ENCODE data around the gene SPOCK2.
A peak's percentile ranks its signal among the peaks of the same experiment; 100 is the strongest.
"Not testable (repeated sequence)": the region's sequence is repeated elsewhere in the genome, so short reads cannot be mapped to it uniquely, and the experiment has no call there.

The SPOCK2 gene

DNA sequence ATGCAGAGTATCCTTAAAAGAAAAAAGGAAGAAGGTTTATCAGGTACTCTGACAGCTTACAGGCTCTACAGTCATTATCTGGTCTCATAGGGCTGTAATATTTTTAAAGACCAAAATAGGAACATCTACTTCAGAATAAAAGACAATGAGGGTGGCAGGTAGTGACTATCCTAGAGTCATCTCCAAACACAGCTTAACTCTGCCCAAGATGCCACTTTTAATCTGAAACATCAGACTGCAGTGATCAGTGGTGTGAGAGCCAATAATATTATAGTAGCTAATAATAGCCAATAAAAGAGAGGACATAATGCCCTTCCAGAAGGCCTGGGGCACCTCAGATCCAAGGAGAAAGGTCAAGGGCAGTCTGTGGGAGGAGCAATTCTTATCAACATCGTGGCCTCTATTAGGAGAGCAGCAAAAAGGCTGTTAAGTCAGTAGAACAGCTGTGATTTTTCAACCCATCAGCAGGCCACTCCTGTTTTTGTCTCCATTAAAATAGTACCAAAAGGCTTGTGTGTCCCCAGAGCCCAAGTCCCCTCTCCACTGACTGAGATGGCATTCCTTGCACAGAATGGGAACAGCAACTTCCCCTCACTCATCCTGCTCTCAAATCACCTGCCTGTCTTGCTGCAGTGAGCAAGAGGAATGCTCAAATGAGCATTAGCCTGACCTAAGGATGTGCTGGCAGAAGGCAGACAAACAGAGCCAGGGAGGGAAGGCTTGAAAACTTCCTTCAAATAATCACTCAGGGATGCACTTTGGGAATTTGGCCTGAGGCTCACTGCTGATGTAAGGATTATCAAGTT lies 20.7 kb upstream of the SPOCK2 start:
- DNase-seq (ENCODE audit: extremely low spot score, insufficient read length, low read depth) (no peak), FAIRE-seq (no peak)

DNA sequence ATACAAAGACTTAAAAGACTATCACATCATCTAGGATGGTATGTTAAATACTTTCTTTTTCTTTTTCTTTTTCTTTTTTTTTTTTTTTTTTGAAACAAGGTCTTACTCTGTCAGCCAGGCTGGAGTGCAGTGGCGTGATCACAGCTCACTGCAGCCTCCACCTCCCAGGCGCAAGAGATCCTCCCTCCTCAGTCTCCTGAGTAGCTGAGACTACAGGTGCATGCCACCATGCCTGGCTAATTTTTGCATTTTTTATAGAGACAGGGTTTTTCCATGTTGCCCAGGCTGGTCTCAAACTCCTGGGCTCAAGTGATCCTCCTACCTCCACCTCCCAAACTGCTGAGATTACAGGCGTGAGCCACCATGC lies 19.6 kb upstream of the SPOCK2 start:
- DNase-seq (ENCODE audit: extremely low spot score, insufficient read length, low read depth); FAIRE-seq: not testable (repeated sequence)

DNA sequence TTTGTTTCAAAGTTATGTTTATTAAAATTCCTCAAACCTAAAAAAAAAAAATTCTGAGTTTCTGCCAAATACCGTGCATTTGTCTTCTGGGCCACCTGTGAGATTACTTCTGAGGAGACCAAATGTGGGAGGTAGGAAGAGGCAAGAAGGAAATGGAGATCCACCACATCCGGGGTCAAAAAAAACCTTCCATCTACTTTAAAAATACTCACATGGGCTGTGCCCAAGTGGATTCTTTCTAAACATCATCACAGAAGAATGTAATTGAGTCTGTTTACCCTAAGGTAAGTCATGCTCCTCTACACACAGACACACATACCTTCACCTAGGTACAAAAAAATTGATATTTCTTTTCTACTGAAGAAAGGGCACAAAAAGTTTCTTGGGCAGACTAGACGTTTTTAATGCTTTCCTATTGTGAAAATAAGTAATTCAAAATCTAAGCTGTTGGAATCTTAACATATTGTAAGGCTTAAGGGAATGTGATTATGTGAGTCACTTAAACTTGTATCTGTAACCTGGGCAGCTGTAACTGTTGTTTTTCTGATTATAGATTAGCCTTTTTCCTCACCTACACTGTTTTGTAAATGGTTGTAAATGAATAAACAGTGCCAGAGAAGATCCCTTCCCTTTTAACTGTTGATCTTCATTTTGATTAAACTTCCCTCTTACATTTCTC lies 19.1 kb upstream of the SPOCK2 start:
- FAIRE-seq (peak; percentile 70), DNase-seq (ENCODE audit: extremely low spot score, insufficient read length, low read depth) (no peak)

DNA sequence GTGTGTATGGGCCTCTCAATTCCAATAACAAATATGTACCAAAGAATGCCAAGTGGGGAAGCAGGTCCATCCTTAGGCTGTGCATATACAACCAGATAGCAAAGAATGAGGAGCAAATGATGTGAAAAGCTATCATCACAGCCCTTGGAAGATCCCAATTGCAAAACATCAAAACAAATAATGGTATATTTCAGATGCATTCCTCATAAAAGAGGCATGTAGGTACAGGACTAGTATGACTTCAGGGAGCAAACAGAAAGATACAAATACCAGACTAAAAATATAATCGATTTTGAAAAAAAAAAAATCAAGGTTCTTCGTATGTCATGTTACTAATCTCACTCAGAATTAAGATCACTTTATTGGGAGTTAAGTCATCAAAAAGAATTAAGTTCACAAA lies 18.5 kb upstream of the SPOCK2 start:
- DNase-seq (ENCODE audit: extremely low spot score, insufficient read length, low read depth), result no peak

DNA sequence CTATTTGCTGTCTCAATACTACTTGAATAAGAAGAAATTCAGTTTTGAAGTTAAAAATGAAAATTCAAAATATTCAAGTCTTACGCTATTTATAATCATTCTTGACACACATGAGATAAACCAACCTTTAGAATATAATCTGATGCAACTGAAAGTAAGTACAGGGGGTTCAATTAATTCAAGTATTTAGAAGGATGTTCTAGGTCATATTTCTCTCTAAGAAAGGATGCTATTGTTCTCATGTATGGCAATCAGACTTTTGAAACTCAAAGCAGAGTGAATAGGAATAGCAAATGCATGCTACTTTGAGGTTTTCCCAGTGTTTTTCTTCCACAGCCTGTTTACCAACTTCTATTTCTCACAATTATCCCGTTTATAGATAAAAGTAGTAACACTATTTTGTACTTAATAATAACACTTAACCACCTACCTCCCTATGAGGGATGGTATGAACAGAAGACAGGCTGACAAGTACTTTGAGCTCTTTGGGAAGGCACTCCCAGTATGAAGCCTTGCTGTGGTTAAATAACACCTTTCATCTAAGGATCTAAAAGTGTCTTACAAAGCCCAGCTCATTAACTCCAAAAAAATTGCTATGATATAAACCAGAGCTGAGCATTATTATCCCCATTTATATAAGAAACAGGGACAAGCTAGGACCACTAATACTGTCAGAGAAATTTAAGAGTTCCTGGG lies 18.0 kb upstream of the SPOCK2 start:
- no peak for DNase-seq (ENCODE audit: extremely low spot score, insufficient read length, low read depth)

More for the DNA sequence above, 18.5 kb upstream of the SPOCK2 start:
- no peak for FAIRE-seq

DNA sequence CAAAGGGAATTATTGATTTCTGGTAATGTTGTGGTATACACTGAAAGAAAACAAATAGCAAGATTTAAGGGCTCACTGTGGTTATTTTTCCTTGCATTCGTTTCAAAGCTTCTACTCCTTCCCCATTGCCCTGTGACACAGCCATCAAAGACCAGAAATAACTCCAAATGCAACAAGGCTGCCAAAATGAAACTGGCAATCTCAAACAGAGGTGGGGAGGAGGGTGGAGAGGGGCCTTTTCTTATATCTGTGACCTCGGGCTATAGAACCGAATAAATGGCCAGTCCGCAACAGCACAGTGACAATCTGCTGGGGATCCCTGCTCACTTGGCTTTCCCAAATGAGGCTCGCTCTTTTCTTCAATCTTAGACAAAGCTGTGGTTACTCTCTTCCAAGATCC lies 17.4 kb upstream of the SPOCK2 start:
- DNase-seq (ENCODE audit: extremely low spot score, insufficient read length, low read depth) (no peak), FAIRE-seq (no peak)

More for the DNA sequence above, 18.0 kb upstream of the SPOCK2 start:
- FAIRE-seq, result no peak

DNA sequence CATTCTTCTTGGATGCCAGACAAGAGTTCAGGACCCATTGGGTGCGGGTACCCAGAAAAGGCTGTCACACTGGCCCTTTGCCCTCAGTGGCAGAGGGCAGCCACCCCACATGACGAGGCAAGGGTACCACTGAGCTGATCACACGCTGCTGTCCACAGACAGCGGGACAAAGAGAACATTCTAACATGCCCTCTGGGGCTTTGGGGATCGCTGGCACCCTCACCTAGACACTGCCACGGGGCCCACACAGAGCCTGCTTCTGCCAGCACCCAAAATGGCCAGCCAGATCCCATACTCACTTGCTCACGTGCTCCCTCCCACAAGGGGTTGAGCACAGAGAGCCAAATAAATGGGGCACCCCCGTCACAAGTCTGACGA lies 16.7 kb upstream of the SPOCK2 start:
- no peak for FAIRE-seq
- no peak for DNase-seq (ENCODE audit: extremely low spot score, insufficient read length, low read depth)

DNA sequence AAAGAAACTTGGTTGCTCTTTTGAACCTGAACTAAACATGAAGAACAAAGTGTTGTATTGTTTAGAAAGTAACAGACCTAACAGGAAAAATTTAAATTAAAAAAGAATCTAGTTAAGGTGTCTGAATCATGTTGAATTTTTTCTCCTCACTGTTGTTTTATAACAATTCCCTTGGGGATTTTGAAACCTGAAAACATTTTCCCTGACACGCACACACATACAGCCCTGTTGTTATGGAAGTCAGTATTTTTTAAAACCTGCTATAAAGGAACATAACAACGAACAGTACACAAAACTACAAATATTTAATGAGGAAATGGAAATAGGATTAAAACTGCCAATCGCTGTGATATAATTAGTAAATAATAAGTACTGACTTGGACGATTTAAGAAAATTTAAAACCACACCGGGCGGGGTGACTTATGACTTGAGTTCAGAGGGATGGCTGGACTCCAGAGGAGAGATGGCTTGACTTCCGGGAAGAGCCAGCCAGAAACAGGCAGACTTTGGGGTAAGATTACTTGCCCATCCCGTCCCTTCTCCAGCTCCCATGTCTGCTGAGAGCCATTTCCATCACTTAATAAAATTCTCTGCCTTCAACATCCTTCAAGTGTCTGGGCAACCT lies 16.2 kb upstream of the SPOCK2 start:
- FAIRE-seq, result no peak
- DNase-seq (ENCODE audit: extremely low spot score, insufficient read length, low read depth), result no peak

DNA sequence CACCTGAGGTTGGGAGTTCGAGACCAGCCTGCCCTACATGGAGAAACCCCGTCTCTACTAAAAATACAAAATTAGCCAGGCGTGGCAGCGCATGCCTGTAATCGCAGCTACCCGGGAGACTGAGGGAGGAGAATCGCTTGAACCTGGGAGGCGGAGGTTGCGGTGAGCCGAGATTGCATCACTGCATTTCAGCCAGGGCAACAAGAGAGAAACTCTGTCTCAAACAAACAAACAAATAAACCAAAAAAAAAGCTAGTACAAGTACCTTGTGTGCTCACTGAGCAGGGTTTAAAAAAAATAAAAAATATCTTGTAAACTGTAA lies 11.2 kb upstream of the SPOCK2 start:
- FAIRE-seq, result no peak

DNA sequence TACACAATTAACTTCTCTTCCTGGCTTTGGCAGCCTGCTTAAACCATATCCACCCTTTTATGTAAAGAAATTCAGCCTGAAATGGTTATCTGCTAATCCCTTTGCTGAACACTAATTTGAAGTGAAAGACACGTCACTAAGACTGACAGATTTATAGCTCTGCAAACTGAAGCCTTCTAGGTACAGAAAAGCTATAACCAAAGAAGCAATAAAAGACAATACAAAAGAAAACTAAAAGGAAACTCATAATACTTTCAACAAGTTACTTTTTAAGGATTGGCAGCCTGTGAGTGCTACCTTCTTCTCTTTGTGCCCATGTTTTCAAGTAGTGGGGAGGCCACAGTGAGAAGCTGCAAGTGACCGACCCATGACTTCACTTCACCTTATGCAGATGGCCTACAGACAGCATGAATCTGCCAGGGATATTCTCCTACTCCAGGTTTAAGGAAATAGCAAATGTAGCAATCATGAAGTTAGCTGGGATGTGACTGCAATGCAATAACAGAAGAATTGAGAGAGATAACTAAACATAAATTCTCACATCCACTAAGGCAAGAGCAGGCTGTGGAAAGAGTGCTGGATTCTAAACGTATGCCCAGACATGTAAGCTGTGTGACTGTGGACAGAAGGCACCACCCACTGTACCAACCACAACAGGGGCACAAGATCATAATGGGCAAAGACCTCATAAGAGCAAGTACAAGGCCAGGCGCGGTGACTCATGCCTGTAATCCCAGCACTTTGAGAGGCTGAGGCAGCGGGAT lies 10.7 kb upstream of the SPOCK2 start:
- FAIRE-seq, result no peak
- no peak for DNase-seq (ENCODE audit: extremely low spot score, insufficient read length, low read depth)

More for the DNA sequence above, 11.2 kb upstream of the SPOCK2 start:
- DNase-seq (ENCODE audit: extremely low spot score, insufficient read length, low read depth), result no peak

DNA sequence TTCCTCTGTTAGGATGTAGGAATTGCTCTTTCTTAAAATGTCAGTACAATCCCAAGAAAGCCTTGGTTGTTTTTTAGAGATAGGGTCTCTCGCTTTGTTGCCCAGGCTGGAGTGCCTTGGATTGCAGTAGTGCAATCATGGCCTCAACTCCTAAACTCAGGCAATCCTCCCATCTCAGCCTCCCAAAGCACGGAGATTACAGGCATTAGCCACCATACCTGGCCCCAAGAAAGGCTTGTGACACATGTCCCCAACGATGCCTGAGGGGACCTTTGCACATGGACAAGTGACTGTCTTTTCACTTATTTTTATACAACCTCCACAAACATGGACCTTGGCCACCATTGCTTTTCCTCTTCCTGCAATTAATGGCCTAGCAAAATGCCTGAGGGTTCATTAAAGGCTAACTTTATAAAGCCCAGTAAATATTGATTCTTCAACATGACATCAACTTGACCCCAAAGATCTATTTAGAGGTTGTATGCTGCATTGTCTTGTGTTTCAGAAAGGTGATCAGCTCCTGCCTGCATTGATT lies 10.0 kb upstream of the SPOCK2 start:
- FAIRE-seq (no peak), DNase-seq (ENCODE audit: extremely low spot score, insufficient read length, low read depth) (no peak)

DNA sequence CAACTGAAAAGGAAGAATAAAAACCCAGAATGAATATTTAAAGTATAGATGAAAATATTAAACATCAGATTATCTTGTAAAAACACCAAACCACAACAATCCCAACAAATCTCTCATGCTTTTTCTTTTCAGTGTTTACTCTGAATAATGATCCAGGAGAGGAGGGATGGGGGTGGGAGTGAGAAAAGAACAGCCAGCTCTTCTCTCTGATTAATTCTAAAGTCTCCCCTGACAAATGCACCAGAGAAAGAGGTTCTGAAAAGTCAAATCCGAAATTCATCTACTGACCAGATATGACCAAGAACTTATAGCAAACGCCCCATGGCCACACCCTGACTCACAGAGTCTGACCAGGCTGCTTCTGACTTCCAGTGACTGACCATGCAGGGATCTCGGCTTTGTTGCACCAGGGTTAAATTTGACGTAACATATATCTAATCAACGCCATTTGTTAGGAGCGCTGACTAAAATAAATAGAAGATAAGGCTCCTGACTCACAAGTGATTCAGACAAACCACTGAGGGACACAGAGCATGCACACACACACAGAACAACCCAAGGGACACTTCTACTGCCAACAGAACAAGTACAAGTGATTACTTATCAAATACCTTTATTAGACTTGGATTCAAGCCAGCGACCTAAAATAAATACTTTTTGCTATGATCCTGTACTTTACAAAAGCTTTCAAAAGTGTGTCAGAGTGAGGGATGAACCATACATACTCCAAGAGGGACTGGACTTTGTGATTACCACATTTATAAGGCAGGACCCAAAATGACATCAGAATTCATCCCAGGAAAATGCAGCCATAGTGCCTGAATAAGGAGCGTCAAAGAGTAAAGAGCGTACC lies 9.3 kb upstream of the SPOCK2 start:
- no peak for DNase-seq (ENCODE audit: extremely low spot score, insufficient read length, low read depth)
- no peak for FAIRE-seq

DNA sequence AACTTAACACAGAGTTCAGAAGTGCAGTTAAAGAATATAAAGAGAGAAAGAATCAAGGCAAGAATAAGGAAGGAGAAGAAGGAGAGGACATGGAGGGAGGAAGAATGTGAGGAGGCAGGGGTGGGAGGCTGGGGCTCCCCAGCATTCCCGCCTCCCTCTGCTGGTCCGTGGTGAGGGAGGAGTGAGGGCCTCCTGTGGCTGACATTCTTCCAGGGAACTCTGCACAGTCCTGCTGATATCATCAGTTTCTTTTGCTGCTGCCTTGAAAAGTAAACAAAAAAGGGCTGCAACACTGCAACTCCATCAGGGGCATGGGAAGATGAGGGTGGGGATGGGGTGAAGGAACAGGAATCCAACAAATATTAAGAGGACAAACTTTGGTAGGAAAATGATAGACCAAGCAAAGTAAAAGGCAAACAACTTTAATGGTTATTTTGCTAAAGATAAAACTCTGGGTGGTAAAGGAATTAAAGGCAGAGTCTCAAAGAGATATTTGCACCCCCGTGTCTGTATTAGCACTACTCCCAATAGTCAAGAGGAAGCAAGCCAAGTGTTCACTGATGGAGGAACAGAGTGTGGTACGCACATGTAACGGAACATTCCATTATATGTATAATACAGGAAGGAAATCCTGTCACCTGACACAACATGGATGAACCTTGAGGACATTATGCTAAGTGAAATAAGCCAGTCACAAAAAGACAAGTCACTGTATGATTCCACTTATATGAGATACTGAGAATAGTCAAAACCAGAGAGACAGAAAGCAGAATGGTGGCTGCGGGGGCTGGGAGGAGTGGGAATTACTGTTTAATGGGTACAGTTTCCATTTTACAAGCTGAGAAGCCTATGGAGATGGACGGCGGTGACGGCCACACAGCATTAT lies 8.0 kb upstream of the SPOCK2 start:
- no peak for FAIRE-seq

DNA sequence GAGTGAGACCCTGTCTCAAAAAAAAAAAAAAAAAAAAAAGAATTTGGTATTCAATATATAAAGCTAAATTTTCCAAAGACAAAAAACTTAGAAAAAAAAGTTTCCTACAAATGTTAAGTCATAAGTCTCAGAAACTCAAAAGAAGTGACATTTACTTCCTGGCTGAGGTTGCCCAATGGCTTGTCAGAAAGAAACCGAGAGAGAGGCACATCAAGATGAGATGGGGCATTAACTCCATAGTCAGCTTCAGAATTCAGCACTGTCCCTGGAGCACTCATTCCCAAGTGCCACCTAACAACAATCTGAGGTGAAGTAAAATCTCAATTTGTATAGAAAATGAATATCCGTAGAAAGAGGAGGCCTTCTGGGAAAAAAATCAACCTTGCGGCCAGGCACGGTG lies 6.8 kb upstream of the SPOCK2 start:
- FAIRE-seq (no peak), DNase-seq (ENCODE audit: extremely low spot score, insufficient read length, low read depth) (no peak)

More for the DNA sequence above, 8.0 kb upstream of the SPOCK2 start:
- DNase-seq (ENCODE audit: extremely low spot score, insufficient read length, low read depth), result no peak

DNA sequence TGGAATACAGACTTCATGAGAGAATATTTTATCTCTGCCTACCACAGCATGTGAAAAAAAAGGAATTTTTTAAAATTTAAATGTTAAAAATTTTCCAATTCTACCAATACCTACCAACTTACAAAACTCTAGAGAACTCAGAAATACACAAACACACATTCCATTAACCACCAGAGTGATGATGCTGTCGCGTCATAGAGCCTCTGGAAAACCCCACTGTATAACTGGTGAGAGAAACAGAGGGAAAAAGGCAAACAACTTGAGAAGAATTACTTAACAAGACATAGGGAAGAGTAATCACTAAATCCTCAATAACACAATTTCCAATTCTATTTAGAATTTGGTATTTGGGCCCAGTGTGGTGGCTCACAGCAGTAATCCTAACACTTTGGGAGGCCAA lies 6.2 kb upstream of the SPOCK2 start:
- FAIRE-seq (no peak), DNase-seq (ENCODE audit: extremely low spot score, insufficient read length, low read depth) (no peak)

DNA sequence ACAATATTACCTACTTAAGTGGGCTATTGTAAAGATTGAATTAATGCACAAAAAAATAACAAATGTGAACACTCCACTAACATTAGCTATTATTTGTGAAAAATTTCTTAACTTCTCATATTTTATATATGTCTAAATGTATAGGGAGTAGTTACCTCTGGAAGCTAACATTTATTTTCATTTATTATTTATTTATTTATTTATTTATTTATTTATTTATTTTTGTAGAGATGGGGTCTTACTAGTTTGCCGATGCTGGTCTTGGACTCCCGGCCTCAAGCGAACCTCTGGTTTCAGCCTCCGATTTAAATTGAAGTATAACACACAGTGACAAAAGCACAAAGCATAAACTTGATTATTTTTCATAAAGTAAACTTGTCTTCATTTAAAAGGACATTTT lies 5.1 kb upstream of the SPOCK2 start:
- DNase-seq (ENCODE audit: extremely low spot score, insufficient read length, low read depth), result no peak
- no peak for FAIRE-seq

DNA sequence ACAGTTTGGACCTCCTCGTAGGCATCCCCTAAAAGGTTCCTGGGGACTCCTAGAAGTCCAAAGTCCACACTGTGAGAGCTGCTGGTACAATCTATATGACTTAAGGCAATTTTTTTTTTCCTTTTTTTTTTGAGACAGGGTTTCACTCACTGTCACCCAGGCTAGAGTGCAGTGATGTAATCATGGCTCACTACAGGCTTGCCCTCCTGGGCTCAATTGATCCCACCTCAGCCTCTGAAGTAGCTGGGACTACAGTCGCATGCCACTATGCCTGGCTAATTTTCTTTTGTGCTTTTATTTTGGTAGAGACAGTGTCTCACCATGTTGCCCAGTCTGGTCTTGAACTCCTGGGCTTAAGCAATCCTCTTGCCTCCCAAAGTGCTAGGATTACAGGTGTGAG lies 4.6 kb upstream of the SPOCK2 start:
- no peak for FAIRE-seq
- no peak for DNase-seq (ENCODE audit: extremely low spot score, insufficient read length, low read depth)

Measured in GM18507 (cell line).